Hepatocyte (in vitro differentiated cells): ENCODE data around the gene WNK4.

Experiments used
- EZH2 ChIP-seq: fragments of 200-600 bp; sonication (generic); IDR thresholded peaks from 2 replicates; pipeline ENCODE4 v1.6.1; 2016; ENCODE audit warnings: antibody characterized with exemption, mild to moderate bottlenecking, borderline replicate concordance
- EZH2phosphoT487 ChIP-seq: fragments of 200-600 bp; sonication (generic); IDR thresholded peaks from one replicate; pipeline ENCODE4 v1.6.1; 2018; ENCODE audit warnings: antibody characterized with exemption, mild to moderate bottlenecking, low read depth, moderate library complexity; ENCODE audit not compliant: unreplicated experiment, severe bottlenecking
- TF ChIP-seq, protein P1 (sequence below): fragments of 200-600 bp; sonication (generic); IDR thresholded peaks from 2 replicates; pipeline ENCODE4 v1.5.1; 2016; ENCODE audit warnings: antibody characterized with exemption, mild to moderate bottlenecking; ENCODE audit not compliant: poor library complexity

DNA sequence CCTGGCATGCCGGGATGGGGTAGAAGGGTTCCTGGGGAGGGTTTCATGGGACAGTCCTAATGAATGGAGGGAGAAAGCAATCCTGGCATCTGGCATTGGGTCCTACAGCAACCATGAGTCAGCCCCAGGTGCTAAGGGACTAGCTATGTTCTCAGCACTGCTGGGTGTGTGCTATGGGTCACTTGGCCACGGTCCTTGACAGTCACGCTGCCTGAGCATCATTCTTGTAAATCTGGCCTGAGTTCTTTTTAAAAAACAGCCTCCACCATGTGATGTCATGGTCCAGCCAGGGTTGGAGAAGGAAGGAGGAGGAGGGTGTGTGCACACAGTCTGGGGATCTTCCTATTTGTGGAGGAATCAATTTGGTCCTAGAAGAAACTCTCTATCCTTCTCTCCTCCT lies 25.6 kb upstream of the WNK4 start:
- TF ChIP-seq, protein P1, sequence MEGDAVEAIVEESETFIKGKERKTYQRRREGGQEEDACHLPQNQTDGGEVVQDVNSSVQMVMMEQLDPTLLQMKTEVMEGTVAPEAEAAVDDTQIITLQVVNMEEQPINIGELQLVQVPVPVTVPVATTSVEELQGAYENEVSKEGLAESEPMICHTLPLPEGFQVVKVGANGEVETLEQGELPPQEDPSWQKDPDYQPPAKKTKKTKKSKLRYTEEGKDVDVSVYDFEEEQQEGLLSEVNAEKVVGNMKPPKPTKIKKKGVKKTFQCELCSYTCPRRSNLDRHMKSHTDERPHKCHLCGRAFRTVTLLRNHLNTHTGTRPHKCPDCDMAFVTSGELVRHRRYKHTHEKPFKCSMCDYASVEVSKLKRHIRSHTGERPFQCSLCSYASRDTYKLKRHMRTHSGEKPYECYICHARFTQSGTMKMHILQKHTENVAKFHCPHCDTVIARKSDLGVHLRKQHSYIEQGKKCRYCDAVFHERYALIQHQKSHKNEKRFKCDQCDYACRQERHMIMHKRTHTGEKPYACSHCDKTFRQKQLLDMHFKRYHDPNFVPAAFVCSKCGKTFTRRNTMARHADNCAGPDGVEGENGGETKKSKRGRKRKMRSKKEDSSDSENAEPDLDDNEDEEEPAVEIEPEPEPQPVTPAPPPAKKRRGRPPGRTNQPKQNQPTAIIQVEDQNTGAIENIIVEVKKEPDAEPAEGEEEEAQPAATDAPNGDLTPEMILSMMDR, result no peak
- TF ChIP-seq EZH2 (no peak), EZH2phosphoT487 (no peak)
